Measurements from ENCODE around the gene TMIGD2.
A peak's percentile ranks its signal among the peaks of the same experiment; 100 is the strongest.

Gene TMIGD2

GRCh38 chr19:4326837-4327251, 24.7 kb upstream of the TMIGD2 start:
- Histone ChIP-seq H3K9me3 (ENCODE audit: control insufficient read depth, low read length) (no peaks in the 10 kb centered on the region), H3K4me1 (ENCODE audit: control insufficient read depth, insufficient read depth, low read length, poor library complexity, severe bottlenecking) (peaks cover 19% of the 10 kb centered on the region), H3K27ac (ENCODE audit: insufficient read depth, low read length, poor library complexity, severe bottlenecking) (no peak overlapping the region), H3K4me3 (ENCODE audit: insufficient read depth, low read depth, low read length, poor library complexity, severe bottlenecking) (peak overlapping the region; percentile 45), H3K27me3 (replicated peaks; ENCODE audit: control insufficient read depth, insufficient read depth, low read length, poor library complexity, severe bottlenecking) (no peaks in the 10 kb centered on the region), H3K36me3 (ENCODE audit: control insufficient read depth, insufficient read depth, low read length) (no peaks in the 10 kb centered on the region)
- no peak for DNase-seq

GRCh38 chr19:4326215-4326836, 24.1 kb upstream of the TMIGD2 start:
- no peak overlapping the region for H3K4me3 ChIP-seq (ENCODE audit: insufficient read depth, low read depth, low read length, poor library complexity, severe bottlenecking)
- no peak for DNase-seq
- H3K36me3 ChIP-seq (ENCODE audit: control insufficient read depth, insufficient read depth, low read length), result no peaks in the 10 kb centered on the region
- peaks cover 19% of the 10 kb centered on the region for H3K4me1 ChIP-seq (ENCODE audit: control insufficient read depth, insufficient read depth, low read length, poor library complexity, severe bottlenecking)
- no peaks in the 10 kb centered on the region for H3K9me3 ChIP-seq (ENCODE audit: control insufficient read depth, low read length)
- H3K27ac ChIP-seq (ENCODE audit: insufficient read depth, low read length, poor library complexity, severe bottlenecking), result no peak overlapping the region
- H3K27me3 ChIP-seq (replicated peaks; ENCODE audit: control insufficient read depth, insufficient read depth, low read length, poor library complexity, severe bottlenecking), result no peaks in the 10 kb centered on the region

GRCh38 chr19:4324228-4324627, 22.0 kb upstream of the TMIGD2 start:
- H3K27me3 ChIP-seq (replicated peaks; ENCODE audit: control insufficient read depth, insufficient read depth, low read length, poor library complexity, severe bottlenecking), result no peaks in the 10 kb centered on the region
- peaks cover 19% of the 10 kb centered on the region for H3K4me1 ChIP-seq (ENCODE audit: control insufficient read depth, insufficient read depth, low read length, poor library complexity, severe bottlenecking)
- no peaks in the 10 kb centered on the region for H3K36me3 ChIP-seq (ENCODE audit: control insufficient read depth, insufficient read depth, low read length)
- no peaks in the 10 kb centered on the region for H3K9me3 ChIP-seq (ENCODE audit: control insufficient read depth, low read length)
- H3K4me3 ChIP-seq (ENCODE audit: insufficient read depth, low read depth, low read length, poor library complexity, severe bottlenecking), result no peak overlapping the region
- DNase-seq, result no peak
- no peak overlapping the region for H3K27ac ChIP-seq (ENCODE audit: insufficient read depth, low read length, poor library complexity, severe bottlenecking)

GRCh38 chr19:4323692-4324091, 21.5 kb upstream of the TMIGD2 start:
- Histone ChIP-seq H3K4me1 (ENCODE audit: control insufficient read depth, insufficient read depth, low read length, poor library complexity, severe bottlenecking) (peaks cover 16% of the 10 kb centered on the region), H3K27ac (ENCODE audit: insufficient read depth, low read length, poor library complexity, severe bottlenecking) (no peak overlapping the region), H3K27me3 (replicated peaks; ENCODE audit: control insufficient read depth, insufficient read depth, low read length, poor library complexity, severe bottlenecking) (no peaks in the 10 kb centered on the region), H3K9me3 (ENCODE audit: control insufficient read depth, low read length) (no peaks in the 10 kb centered on the region), H3K4me3 (ENCODE audit: insufficient read depth, low read depth, low read length, poor library complexity, severe bottlenecking) (no peak overlapping the region), H3K36me3 (ENCODE audit: control insufficient read depth, insufficient read depth, low read length) (no peaks in the 10 kb centered on the region)
- no peak for DNase-seq

GRCh38 chr19:4322942-4323665, 20.9 kb upstream of the TMIGD2 start:
- H3K27me3 ChIP-seq (replicated peaks; ENCODE audit: control insufficient read depth, insufficient read depth, low read length, poor library complexity, severe bottlenecking), result no peaks in the 10 kb centered on the region
- no peak overlapping the region for H3K27ac ChIP-seq (ENCODE audit: insufficient read depth, low read length, poor library complexity, severe bottlenecking)
- no peak for DNase-seq
- peaks cover 13% of the 10 kb centered on the region for H3K4me1 ChIP-seq (ENCODE audit: control insufficient read depth, insufficient read depth, low read length, poor library complexity, severe bottlenecking)
- H3K36me3 ChIP-seq (ENCODE audit: control insufficient read depth, insufficient read depth, low read length), result no peaks in the 10 kb centered on the region
- no peak overlapping the region for H3K4me3 ChIP-seq (ENCODE audit: insufficient read depth, low read depth, low read length, poor library complexity, severe bottlenecking)
- H3K9me3 ChIP-seq (ENCODE audit: control insufficient read depth, low read length), result no peaks in the 10 kb centered on the region

GRCh38 chr19:4320419-4320818, 18.2 kb upstream of the TMIGD2 start:
- Histone ChIP-seq H3K27ac (ENCODE audit: insufficient read depth, low read length, poor library complexity, severe bottlenecking) (no peak overlapping the region), H3K4me3 (ENCODE audit: insufficient read depth, low read depth, low read length, poor library complexity, severe bottlenecking) (no peak overlapping the region), H3K36me3 (ENCODE audit: control insufficient read depth, insufficient read depth, low read length) (no peaks in the 10 kb centered on the region)

GRCh38 chr19:4319067-4319718, 17.0 kb upstream of the TMIGD2 start:
- Histone ChIP-seq H3K4me1 (ENCODE audit: control insufficient read depth, insufficient read depth, low read length, poor library complexity, severe bottlenecking) (no peaks in the 10 kb centered on the region), H3K4me3 (ENCODE audit: insufficient read depth, low read depth, low read length, poor library complexity, severe bottlenecking) (no peak overlapping the region), H3K27ac (ENCODE audit: insufficient read depth, low read length, poor library complexity, severe bottlenecking) (no peak overlapping the region), H3K9me3 (ENCODE audit: control insufficient read depth, low read length) (no peaks in the 10 kb centered on the region), H3K27me3 (replicated peaks; ENCODE audit: control insufficient read depth, insufficient read depth, low read length, poor library complexity, severe bottlenecking) (no peaks in the 10 kb centered on the region), H3K36me3 (ENCODE audit: control insufficient read depth, insufficient read depth, low read length) (no peaks in the 10 kb centered on the region)
- DNase-seq, result no peak

More at GRCh38 chr19:4320419-4320818, 18.2 kb upstream of the TMIGD2 start:
- no peaks in the 10 kb centered on the region for H3K9me3 ChIP-seq (ENCODE audit: control insufficient read depth, low read length)
- H3K27me3 ChIP-seq (replicated peaks; ENCODE audit: control insufficient read depth, insufficient read depth, low read length, poor library complexity, severe bottlenecking), result no peaks in the 10 kb centered on the region
- no peaks in the 10 kb centered on the region for H3K4me1 ChIP-seq (ENCODE audit: control insufficient read depth, insufficient read depth, low read length, poor library complexity, severe bottlenecking)
- DNase-seq, result no peak

GRCh38 chr19:4318460-4318859, 16.3 kb upstream of the TMIGD2 start:
- DNase-seq, result no peak
- H3K4me1 ChIP-seq (ENCODE audit: control insufficient read depth, insufficient read depth, low read length, poor library complexity, severe bottlenecking), result no peaks in the 10 kb centered on the region
- H3K9me3 ChIP-seq (ENCODE audit: control insufficient read depth, low read length), result no peaks in the 10 kb centered on the region
- H3K4me3 ChIP-seq (ENCODE audit: insufficient read depth, low read depth, low read length, poor library complexity, severe bottlenecking), result no peak overlapping the region
- no peaks in the 10 kb centered on the region for H3K27me3 ChIP-seq (replicated peaks; ENCODE audit: control insufficient read depth, insufficient read depth, low read length, poor library complexity, severe bottlenecking)
- H3K27ac ChIP-seq (ENCODE audit: insufficient read depth, low read length, poor library complexity, severe bottlenecking), result no peak overlapping the region
- no peaks in the 10 kb centered on the region for H3K36me3 ChIP-seq (ENCODE audit: control insufficient read depth, insufficient read depth, low read length)

GRCh38 chr19:4316956-4317355, 14.8 kb upstream of the TMIGD2 start:
- no peak for DNase-seq
- no peak overlapping the region for H3K27ac ChIP-seq (ENCODE audit: insufficient read depth, low read length, poor library complexity, severe bottlenecking)

GRCh38 chr19:4313847-4314490, 11.8 kb upstream of the TMIGD2 start:
- Histone ChIP-seq H3K27ac (ENCODE audit: insufficient read depth, low read length, poor library complexity, severe bottlenecking) (no peak overlapping the region), H3K9me3 (ENCODE audit: control insufficient read depth, low read length) (no peaks in the 10 kb centered on the region), H3K36me3 (ENCODE audit: control insufficient read depth, insufficient read depth, low read length) (no peaks in the 10 kb centered on the region), H3K27me3 (replicated peaks; ENCODE audit: control insufficient read depth, insufficient read depth, low read length, poor library complexity, severe bottlenecking) (no peaks in the 10 kb centered on the region), H3K4me3 (ENCODE audit: insufficient read depth, low read depth, low read length, poor library complexity, severe bottlenecking) (no peak overlapping the region), H3K4me1 (ENCODE audit: control insufficient read depth, insufficient read depth, low read length, poor library complexity, severe bottlenecking) (no peaks in the 10 kb centered on the region)
- no peak for DNase-seq

More at GRCh38 chr19:4316956-4317355, 14.8 kb upstream of the TMIGD2 start:
- no peaks in the 10 kb centered on the region for H3K4me1 ChIP-seq (ENCODE audit: control insufficient read depth, insufficient read depth, low read length, poor library complexity, severe bottlenecking)
- no peak overlapping the region for H3K4me3 ChIP-seq (ENCODE audit: insufficient read depth, low read depth, low read length, poor library complexity, severe bottlenecking)
- no peaks in the 10 kb centered on the region for H3K27me3 ChIP-seq (replicated peaks; ENCODE audit: control insufficient read depth, insufficient read depth, low read length, poor library complexity, severe bottlenecking)
- no peaks in the 10 kb centered on the region for H3K9me3 ChIP-seq (ENCODE audit: control insufficient read depth, low read length)
- no peaks in the 10 kb centered on the region for H3K36me3 ChIP-seq (ENCODE audit: control insufficient read depth, insufficient read depth, low read length)
